Nephron (organoid): ENCODE results near the gene C1QTNF2.

Experiments
- H3K27ac Mint-ChIP-seq, 3 experiments: 2 replicates each; pipeline ENCODE4 v1.8.0; 2020; ENCODE audit warnings: mixed read lengths in 3 of 3, mild to moderate bottlenecking in 2 of 3, moderate library complexity in 1 of 3
- H3K27me3 Mint-ChIP-seq: 2 replicates; pipeline ENCODE4 v1.8.0; 2021; ENCODE audit warnings: low read depth, mild to moderate bottlenecking, moderate library complexity, mixed read lengths
- H3K36me3 Mint-ChIP-seq: 2 replicates; pipeline ENCODE4 v1.8.0; 2020; ENCODE audit warnings: low read depth, mixed read lengths
- H3K4me1 Mint-ChIP-seq: 2 replicates; pipeline ENCODE4 v1.8.0; 2020; ENCODE audit warnings: mixed read lengths
- H3K4me3 Mint-ChIP-seq, 3 experiments: 2 replicates each; pipeline ENCODE4 v1.8.0; 2020; ENCODE audit warnings: mild to moderate bottlenecking in 3 of 3, mixed read lengths in 3 of 3, moderate library complexity in 2 of 3
- H3K9me3 Mint-ChIP-seq: 2 replicates; pipeline ENCODE4 v1.8.0; 2020; ENCODE audit warnings: mixed read lengths
- TF ChIP-seq, protein P1 (sequence below), 3 experiments: fragments of 200-600 bp; sonication (generic); IDR thresholded peaks; one replicate each; pipeline ENCODE4 v1.5.0; 2021; ENCODE audit warnings: antibody characterized with exemption in 3 of 3; ENCODE audit not compliant: unreplicated experiment in 3 of 3

Gene C1QTNF2

GRCh38 chr5:160305319-160305718, 65.1 kb downstream of the C1QTNF2 start:
- no peak overlapping the region for H3K4me3 Mint-ChIP-seq
- no peaks in the 10 kb centered on the region for H3K4me1 Mint-ChIP-seq
- peaks cover 38% of the 10 kb centered on the region for H3K36me3 Mint-ChIP-seq

GRCh38 chr5:160303690-160304089, 66.7 kb downstream of the C1QTNF2 start:
- Mint-ChIP-seq H3K9me3 (no peaks in the 10 kb centered on the region), H3K4me1 (no peaks in the 10 kb centered on the region), H3K27me3 (peaks cover 4% of the 10 kb centered on the region), H3K36me3 (peaks cover 36% of the 10 kb centered on the region), H3K4me3 (no peak overlapping the region), H3K27ac (no peak overlapping the region)
- TF ChIP-seq, protein P1, sequence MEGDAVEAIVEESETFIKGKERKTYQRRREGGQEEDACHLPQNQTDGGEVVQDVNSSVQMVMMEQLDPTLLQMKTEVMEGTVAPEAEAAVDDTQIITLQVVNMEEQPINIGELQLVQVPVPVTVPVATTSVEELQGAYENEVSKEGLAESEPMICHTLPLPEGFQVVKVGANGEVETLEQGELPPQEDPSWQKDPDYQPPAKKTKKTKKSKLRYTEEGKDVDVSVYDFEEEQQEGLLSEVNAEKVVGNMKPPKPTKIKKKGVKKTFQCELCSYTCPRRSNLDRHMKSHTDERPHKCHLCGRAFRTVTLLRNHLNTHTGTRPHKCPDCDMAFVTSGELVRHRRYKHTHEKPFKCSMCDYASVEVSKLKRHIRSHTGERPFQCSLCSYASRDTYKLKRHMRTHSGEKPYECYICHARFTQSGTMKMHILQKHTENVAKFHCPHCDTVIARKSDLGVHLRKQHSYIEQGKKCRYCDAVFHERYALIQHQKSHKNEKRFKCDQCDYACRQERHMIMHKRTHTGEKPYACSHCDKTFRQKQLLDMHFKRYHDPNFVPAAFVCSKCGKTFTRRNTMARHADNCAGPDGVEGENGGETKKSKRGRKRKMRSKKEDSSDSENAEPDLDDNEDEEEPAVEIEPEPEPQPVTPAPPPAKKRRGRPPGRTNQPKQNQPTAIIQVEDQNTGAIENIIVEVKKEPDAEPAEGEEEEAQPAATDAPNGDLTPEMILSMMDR (IDR thresholded peaks at IDR 0.05; ENCODE audit: unreplicated experiment in 3 of 3): no peak

More at GRCh38 chr5:160305319-160305718, 65.1 kb downstream of the C1QTNF2 start:
- H3K9me3 Mint-ChIP-seq: no peaks in the 10 kb centered on the region
- TF ChIP-seq, protein P1 (IDR thresholded peaks at IDR 0.05; ENCODE audit: unreplicated experiment in 3 of 3): no peak
- no peak overlapping the region for H3K27ac Mint-ChIP-seq
- H3K27me3 Mint-ChIP-seq: peaks cover 4% of the 10 kb centered on the region

DNA sequence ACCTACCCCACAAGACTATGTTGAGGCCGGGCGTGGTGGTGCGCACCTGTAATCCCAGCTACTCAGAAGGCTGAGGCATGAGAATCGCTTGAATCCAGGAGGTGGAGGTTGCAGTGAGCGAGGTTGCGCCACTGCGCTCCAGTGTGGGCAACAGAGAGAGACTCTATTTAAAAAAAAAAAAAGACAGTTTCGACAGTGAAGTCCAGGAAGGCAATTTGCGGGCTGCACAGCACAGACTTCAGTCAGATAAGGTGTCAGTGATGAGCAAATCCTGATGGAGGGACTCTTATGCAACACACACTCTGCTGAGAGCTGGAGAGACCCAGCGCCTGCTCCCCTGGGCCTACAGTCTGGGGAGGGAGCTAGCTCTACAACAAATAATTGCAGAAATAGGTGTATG, 72.2 kb downstream of the C1QTNF2 start:
- no peaks in the 10 kb centered on the region for H3K9me3 Mint-ChIP-seq
- no peak overlapping the region for H3K4me3 Mint-ChIP-seq
- H3K27ac Mint-ChIP-seq: no peak overlapping the region
- peaks cover 17% of the 10 kb centered on the region for H3K36me3 Mint-ChIP-seq
- no peaks in the 10 kb centered on the region for H3K4me1 Mint-ChIP-seq
- no peaks in the 10 kb centered on the region for H3K27me3 Mint-ChIP-seq
- TF ChIP-seq, protein P1 (IDR thresholded peaks at IDR 0.05; ENCODE audit: unreplicated experiment in 3 of 3): no peak

DNA sequence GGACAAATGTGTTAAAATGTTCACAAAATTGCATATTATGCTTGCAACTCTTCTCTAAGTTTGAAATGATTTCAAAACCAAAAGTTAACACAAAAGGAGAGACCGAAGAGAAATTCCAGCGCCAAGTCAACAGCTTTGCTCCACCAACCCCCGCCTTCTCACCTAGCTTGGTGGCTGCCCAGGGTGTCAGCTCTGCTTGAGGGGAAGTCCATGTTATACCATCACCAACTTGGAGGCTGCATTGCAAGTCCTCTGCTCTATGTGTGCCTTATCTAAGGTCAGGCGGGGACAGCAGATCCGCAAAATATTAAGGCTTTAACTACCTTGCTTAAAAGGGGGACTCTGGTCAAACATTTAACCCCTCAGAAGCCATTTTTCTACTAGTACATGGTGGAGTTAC, 72.7 kb downstream of the C1QTNF2 start:
- H3K9me3 Mint-ChIP-seq: no peaks in the 10 kb centered on the region
- no peaks in the 10 kb centered on the region for H3K4me1 Mint-ChIP-seq
- no peaks in the 10 kb centered on the region for H3K27me3 Mint-ChIP-seq
- TF ChIP-seq, protein P1 (IDR thresholded peaks at IDR 0.05; ENCODE audit: unreplicated experiment in 3 of 3): no peak
- H3K36me3 Mint-ChIP-seq: peaks cover 15% of the 10 kb centered on the region
- no peak overlapping the region for H3K27ac Mint-ChIP-seq
- H3K4me3 Mint-ChIP-seq: no peak overlapping the region
